BE2C (cell line): ENCODE measurements around the gene PCDHGB1.
"Not testable (repeated sequence)": the region's sequence is repeated elsewhere in the genome, so short reads cannot be mapped to it uniquely, and the experiment has no call there.

Experiments used
- DNase-seq: peaks from one replicate; pipeline ENCODE4 v3.0.0-alpha.2; 2020
- H3K27me3 ChIP-seq: fragments of 250-450 bp; sonication (Bioruptor Pico); 2 replicates; pipeline ENCODE4 v1.5.1; 2020; ENCODE audit warnings: mild to moderate bottlenecking
- H3K36me3 ChIP-seq: fragments of 250-450 bp; sonication (Bioruptor Pico); 2 replicates; pipeline ENCODE4 v1.5.1; 2020; ENCODE audit warnings: mild to moderate bottlenecking
- H3K4me1 ChIP-seq: fragments of 250-450 bp; sonication (Bioruptor Pico); 2 replicates; pipeline ENCODE4 v1.5.1; 2020
- H3K4me3 ChIP-seq: 2 replicates; pipeline ENCODE4 v1.5.1; 2011; ENCODE audit warnings: low read depth, low read length
- H3K9me3 ChIP-seq: fragments of 250-450 bp; sonication (Bioruptor Pico); 2 replicates; pipeline ENCODE4 v1.5.1; 2020
- TF ChIP-seq, protein P1 (sequence below): IDR thresholded peaks from 2 replicates; pipeline ENCODE4 v1.5.1; 2012; ENCODE audit warnings: mild to moderate bottlenecking, low read depth, low read length

PCDHGB1 gene

DNA sequence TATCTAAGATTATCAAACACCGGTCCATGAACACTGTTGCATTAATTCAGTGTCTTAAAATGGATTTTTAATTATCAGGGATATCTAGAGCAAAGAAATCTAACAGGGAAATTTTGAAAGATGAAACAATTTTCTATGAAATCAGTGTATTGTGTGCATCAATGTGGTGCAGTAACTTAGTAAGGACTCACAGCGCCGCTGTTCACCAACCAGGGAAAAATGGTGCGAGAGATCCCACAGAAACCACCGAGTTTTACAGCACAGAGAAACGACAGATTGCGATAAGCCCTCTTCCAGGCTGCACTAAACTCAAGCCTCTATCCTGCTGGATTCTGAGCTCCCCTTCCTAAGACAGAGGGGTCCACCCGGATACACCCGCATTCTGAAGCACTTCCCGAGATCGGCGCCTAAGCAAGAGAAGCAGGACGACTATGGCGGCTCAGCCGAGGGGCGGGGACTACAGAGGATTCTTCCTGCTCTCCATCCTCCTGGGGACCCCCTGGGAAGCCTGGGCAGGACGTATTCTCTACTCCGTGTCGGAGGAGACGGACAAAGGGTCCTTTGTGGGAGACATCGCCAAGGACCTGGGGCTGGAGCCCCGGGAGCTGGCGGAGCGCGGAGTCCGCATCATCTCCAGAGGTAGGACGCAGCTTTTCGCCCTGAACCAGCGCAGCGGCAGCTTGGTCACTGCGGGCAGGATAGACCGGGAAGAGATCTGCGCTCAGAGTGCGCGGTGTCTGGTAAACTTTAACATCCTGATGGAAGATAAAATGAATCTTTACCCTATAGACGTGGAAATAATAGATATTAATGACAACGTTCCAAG is 32.8 kb downstream of the PCDHGB1 start, which contains the start of gene PCDHGA7:
Gene PCDHGA7 (plus strand): TSS at position 274 of the 826 bp plus-strand sequence. CDS start 158 bp downstream, at position 432.
- Histone ChIP-seq H3K36me3 (peaks cover 12% of the 10 kb centered on the region), H3K27me3 (no peaks in the 10 kb centered on the region), H3K4me1 (no peaks in the 10 kb centered on the region), H3K4me3 (no peak within 1 kb of the TSS), H3K9me3 (no peaks in the 10 kb centered on the region; the same call in 1 of the 2 replicates)
- no peak for DNase-seq
- TF ChIP-seq, protein P1, sequence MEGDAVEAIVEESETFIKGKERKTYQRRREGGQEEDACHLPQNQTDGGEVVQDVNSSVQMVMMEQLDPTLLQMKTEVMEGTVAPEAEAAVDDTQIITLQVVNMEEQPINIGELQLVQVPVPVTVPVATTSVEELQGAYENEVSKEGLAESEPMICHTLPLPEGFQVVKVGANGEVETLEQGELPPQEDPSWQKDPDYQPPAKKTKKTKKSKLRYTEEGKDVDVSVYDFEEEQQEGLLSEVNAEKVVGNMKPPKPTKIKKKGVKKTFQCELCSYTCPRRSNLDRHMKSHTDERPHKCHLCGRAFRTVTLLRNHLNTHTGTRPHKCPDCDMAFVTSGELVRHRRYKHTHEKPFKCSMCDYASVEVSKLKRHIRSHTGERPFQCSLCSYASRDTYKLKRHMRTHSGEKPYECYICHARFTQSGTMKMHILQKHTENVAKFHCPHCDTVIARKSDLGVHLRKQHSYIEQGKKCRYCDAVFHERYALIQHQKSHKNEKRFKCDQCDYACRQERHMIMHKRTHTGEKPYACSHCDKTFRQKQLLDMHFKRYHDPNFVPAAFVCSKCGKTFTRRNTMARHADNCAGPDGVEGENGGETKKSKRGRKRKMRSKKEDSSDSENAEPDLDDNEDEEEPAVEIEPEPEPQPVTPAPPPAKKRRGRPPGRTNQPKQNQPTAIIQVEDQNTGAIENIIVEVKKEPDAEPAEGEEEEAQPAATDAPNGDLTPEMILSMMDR: no peak

DNA sequence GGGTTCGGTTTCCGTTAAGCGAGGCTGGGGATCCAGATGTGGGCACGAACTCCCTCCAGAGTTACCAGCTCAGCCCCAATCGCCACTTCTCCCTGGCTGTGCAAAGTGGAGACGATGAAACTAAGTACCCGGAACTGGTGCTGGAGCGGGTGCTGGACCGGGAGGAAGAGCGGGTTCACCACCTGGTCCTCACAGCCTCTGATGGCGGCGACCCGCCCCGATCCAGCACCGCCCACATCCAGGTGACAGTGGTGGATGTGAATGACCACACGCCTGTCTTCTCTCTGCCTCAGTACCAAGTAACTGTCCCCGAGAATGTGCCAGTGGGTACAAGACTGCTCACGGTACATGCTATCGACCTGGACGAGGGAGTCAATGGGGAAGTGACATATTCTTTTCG is 33.4 kb downstream of the PCDHGB1 start:
- no peak for DNase-seq
- no peak overlapping the region for H3K4me3 ChIP-seq
- H3K27me3 ChIP-seq: no peaks in the 10 kb centered on the region
- no peaks in the 10 kb centered on the region; the same call in 1 of the 2 replicates for H3K9me3 ChIP-seq
- TF ChIP-seq, protein P1: no peak
- no peaks in the 10 kb centered on the region for H3K4me1 ChIP-seq
- peaks cover 12% of the 10 kb centered on the region for H3K36me3 ChIP-seq

DNA sequence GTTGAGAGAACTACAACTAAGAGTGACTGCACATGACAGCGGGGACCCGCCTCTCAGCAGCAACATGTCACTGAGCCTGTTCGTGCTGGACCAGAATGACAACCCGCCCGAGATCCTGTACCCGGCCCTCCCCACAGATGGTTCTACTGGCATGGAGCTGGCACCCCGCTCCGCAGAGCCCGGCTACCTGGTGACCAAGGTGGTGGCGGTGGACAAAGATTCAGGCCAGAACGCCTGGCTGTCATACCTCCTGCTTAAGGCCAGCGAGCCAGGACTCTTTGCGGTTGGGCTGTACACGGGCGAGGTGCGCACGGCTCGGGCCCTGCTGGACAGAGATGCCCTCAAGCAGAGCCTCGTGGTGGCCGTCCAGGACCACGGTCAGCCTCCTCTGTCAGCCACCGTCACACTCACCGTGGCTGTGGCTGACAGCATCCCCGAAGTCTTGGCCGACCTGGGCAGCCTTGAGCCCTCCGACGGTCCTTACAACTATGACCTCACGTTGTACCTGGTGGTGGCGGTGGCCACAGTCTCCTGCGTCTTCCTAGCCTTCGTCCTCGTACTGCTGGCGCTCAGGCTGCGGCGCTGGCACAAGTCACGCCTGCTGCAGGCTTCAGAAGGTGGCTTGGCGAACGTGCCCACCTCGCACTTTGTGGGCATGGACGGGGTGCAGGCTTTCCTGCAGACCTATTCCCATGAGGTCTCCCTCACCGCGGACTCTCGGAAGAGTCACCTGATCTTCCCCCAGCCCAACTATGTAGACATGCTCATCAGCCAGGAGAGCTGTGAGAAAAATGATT is 34.8 kb downstream of the PCDHGB1 start:
- Histone ChIP-seq H3K27me3 (no peaks in the 10 kb centered on the region), H3K9me3 (no peaks in the 10 kb centered on the region; the same call in 1 of the 2 replicates), H3K4me3 (no peak overlapping the region), H3K36me3 (peaks cover 12% of the 10 kb centered on the region), H3K4me1 (no peaks in the 10 kb centered on the region)
- DNase-seq: no peak
- TF ChIP-seq, protein P1: no peak

DNA sequence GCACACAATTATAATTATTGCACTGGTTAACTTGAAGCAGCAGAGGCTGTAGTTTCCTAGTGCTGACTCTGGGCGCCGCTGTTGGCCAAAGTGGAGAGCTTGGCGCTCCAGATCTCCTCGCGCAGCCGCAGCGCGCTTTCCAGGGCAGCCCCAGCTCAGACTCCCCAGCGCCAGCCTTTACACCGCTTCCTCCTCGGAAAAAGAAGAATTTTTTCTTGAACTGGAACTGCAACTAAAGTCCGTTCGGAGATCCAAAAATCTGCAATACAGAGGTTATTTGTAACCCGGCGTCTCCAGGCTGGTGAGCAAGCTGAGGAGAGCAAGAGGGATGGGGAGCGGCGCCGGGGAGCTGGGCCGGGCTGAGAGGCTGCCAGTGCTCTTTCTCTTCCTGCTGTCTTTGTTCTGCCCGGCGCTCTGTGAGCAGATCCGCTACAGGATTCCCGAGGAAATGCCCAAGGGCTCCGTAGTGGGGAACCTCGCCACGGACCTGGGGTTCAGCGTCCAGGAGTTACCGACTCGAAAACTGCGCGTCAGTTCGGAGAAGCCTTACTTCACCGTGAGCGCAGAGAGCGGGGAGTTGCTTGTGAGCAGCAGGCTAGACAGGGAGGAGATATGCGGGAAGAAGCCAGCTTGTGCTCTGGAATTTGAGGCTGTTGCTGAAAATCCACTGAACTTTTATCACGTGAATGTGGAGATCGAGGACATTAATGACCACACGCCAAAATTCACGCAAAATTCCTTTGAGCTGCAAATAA is 37.8 kb downstream of the PCDHGB1 start, which contains the start of gene PCDHGB4:
Gene PCDHGB4 (plus strand): TSS at position 142 of the 755 bp plus-strand sequence. CDS start 187 bp downstream, at position 329.
- DNase-seq, H3K9me3 ChIP-seq, H3K4me3 ChIP-seq, H3K36me3 ChIP-seq, H3K27me3 ChIP-seq, H3K4me1 ChIP-seq: not testable (repeated sequence)

DNA sequence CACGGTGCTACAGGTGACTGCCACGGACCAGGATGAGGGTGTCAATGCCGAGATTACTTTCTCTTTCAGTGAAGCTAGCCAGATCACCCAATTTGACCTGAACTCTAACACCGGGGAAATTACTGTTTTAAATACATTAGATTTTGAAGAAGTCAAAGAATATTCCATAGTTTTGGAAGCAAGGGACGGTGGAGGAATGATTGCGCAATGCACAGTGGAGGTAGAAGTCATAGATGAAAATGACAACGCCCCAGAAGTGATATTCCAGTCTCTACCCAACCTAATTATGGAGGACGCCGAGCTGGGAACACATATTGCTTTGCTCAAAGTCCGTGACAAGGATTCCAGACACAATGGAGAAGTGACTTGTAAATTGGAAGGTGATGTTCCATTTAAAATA is 38.8 kb downstream of the PCDHGB1 start:
- Histone ChIP-seq H3K4me3 (no peak overlapping the region), H3K9me3 (no peaks in the 10 kb centered on the region; the same call in 1 of the 2 replicates), H3K36me3 (no peaks in the 10 kb centered on the region; the same call in 1 of the 2 replicates), H3K27me3 (no peaks in the 10 kb centered on the region), H3K4me1 (no peaks in the 10 kb centered on the region)
- TF ChIP-seq, protein P1: no peak
- no peak for DNase-seq
